Heart right ventricle (tissue), 16 donors: Measurements from ENCODE around the gene SEC24C. TPM values are rescaled to one million over a fixed set of nuclear protein-coding genes. Genes with fewer than 3 reads are reported as not detected.
A peak's percentile ranks its signal among the peaks of the same experiment; 100 is the strongest.

Experiments
- ATAC-seq, 8 donors: fragments of 200-7000 bp; cut with Tn5 transposase; one replicate each; pipeline ENCODE4 v1.9.1; 2020; ENCODE audit warnings: mild to moderate bottlenecking in 8 of 8, moderate library complexity in 8 of 8, moderate number of reproducible peaks in 1 of 8
- DNase-seq, 2 donors: peaks; one replicate each; pipeline ENCODE4 v3.0.0-alpha.2; 2020
- H3K27ac ChIP-seq, 10 donors: fragments of 200-600 bp; sonication (generic) in 2 of 10; one replicate each; pipeline versions ENCODE4 v1.5.0 to v1.8.0; 2020 to 2022; ENCODE audit warnings: mild to moderate bottlenecking in 3 of 10
- H3K27me3 ChIP-seq, 7 donors: fragments of 200-600 bp; one replicate each; pipeline ENCODE4 v1.8.0; 2021 to 2022; ENCODE audit warnings: mild to moderate bottlenecking in 2 of 7
- H3K36me3 ChIP-seq, 9 donors: fragments of 200-600 bp; sonication (generic) in 1 of 9; one replicate each; pipeline versions ENCODE4 v1.5.0 to v1.8.0; 2020 to 2022; ENCODE audit warnings: mild to moderate bottlenecking in 2 of 9
- H3K4me1 ChIP-seq, 9 donors: fragments of 200-600 bp; sonication (generic) in 1 of 9; one replicate each; pipeline versions ENCODE4 v1.5.0 to v1.8.0; 2020 to 2022; ENCODE audit warnings: mild to moderate bottlenecking in 4 of 9
- H3K4me3 ChIP-seq, 10 donors: fragments of 200-600 bp; sonication (generic) in 2 of 10; one replicate each; pipeline versions ENCODE4 v1.5.0 to v1.8.0; 2020 to 2022; ENCODE audit warnings: mild to moderate bottlenecking in 7 of 10, moderate library complexity in 2 of 10
- H3K9me3 ChIP-seq, 11 donors: fragments of 200-600 bp in 10 of 11; sonication (generic) in 2 of 11; one replicate each; pipeline versions ENCODE4 v1.5.0 to v1.8.0; 2013 to 2022; ENCODE audit warnings: mild to moderate bottlenecking in 2 of 11, control low read depth in 1 of 11, moderate library complexity in 1 of 11
- WGBS, 2 donors: extraction: QIAGEN DNeasy Blood & Tissue Kit; methylation state at CpG; one replicate each; pipeline ENCODE4 v1.1.7; 2013; ENCODE audit warnings: inconsistent platforms in 1 of 2; 5-methylcytosine and 5-hydroxymethylcytosine counted together
- intact Hi-C, 10 donors: fragments of 100-400 bp; cut with DNase I; formaldehyde crosslinking; loops; one replicate each; pipeline versions ENCODE4 v1.11.1 to v1.14.2; 2022
- polyA plus RNA-seq, 2 donors: library from polyadenylated mRNA; stranded (reverse); fragments of 200-250 nt; gene quantifications; one replicate each; pipeline ENCODE4 v1.2.3, GENCODE V29; 2013
- total RNA-seq, 10 donors: library from RNA; stranded (reverse); fragmentation: NEBNext Ultra II Directional in 3 of 10; extraction: Animal tissue kit (Norgen Biotek cat#: 25700) in 3 of 10; gene quantifications; one replicate each; pipeline versions ENCODE4 v1.2.1 to v1.2.4, GENCODE V29; 2021 to 2023
- TF ChIP-seq, protein P1 (sequence below), 9 donors: fragments of 200-600 bp; sonication (generic) in 2 of 9; IDR thresholded peaks; one replicate each; pipeline versions ENCODE4 v1.5.0 to v1.8.0; 2021 to 2022; ENCODE audit warnings: antibody characterized with exemption in 9 of 9, mild to moderate bottlenecking in 5 of 9, moderate library complexity in 1 of 9
- donor health status: Arrhythmogenic right ventricular cardiomyopathy.
- donor health status: ischemic (EF 13 %, LVEDD 7.1; RV severe dilation, severe dysfunction).
- donor health status: healthy with polysubstance abuse.
- donor health status: DM: no; HTN: yes; CAD: no.
- donor health status: DM: no; HTN: no; CAD: no.
- donor health status: ischemic (EF 25% LVEDD 6.9; RV normal size, moderate dysfunction).
- donor health status: ischemic (EF 25% LVEDD 5.7; RV mildly dilated, moderate dysfunction).
- donor health status: healthy.
- donor health status: DM: yes; HTN: yes; CAD: no.
- donor health status: Ischemic cardiomyopathy.
- donor health status: ischemic (EF 35%, LVEDD 5.7; RV mildly dilated, moderate dysfunction).
- donor health status: nonischemic (EF 11% LVEDD 7.7; RV severe dilation, severe dysfunction).
- donor health status: DM: yes; HTN: yes; CAD: no.
- donor health status: PGD.
- donor health status: ischemic (EF 29% LVEDD 5.4; RV normal size, mild dysfunction).
- donor health status: nonischemic (EF 23%, LVEDD 6.1; RV moderate dilation, normal function).

Gene SEC24C
- total and polyA plus RNA-seq, 12 donors = 33.4 to 59.7 (median 50.9) TPM

GRCh38 chr10:73780966-73781365, 36.8 kb downstream of the SEC24C start:
- H3K4me3 ChIP-seq = peak overlapping the region; percentile 68 to 95 (median 88)
- H3K4me1 ChIP-seq = peaks cover 4 to 53% (median 42%) of the 10 kb centered on the region in 9 donors
- H3K36me3 ChIP-seq = peaks cover 0 to 45% (median 15%) of the 10 kb centered on the region in 9 donors
- ATAC-seq (no peak), DNase-seq (no peak)
- H3K9me3 ChIP-seq = no peaks in the 10 kb centered on the region
- WGBS, 2 donors = 29 to 35% methylated on average over 11 of the region's 11 CpGs
- intact Hi-C loops = no loop called here
- TF ChIP-seq, protein P1, sequence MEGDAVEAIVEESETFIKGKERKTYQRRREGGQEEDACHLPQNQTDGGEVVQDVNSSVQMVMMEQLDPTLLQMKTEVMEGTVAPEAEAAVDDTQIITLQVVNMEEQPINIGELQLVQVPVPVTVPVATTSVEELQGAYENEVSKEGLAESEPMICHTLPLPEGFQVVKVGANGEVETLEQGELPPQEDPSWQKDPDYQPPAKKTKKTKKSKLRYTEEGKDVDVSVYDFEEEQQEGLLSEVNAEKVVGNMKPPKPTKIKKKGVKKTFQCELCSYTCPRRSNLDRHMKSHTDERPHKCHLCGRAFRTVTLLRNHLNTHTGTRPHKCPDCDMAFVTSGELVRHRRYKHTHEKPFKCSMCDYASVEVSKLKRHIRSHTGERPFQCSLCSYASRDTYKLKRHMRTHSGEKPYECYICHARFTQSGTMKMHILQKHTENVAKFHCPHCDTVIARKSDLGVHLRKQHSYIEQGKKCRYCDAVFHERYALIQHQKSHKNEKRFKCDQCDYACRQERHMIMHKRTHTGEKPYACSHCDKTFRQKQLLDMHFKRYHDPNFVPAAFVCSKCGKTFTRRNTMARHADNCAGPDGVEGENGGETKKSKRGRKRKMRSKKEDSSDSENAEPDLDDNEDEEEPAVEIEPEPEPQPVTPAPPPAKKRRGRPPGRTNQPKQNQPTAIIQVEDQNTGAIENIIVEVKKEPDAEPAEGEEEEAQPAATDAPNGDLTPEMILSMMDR (IDR thresholded peaks at IDR 0.05) = no peak
- peak overlapping the region in 7 of 10 donors; percentile 90 to 95 (median 94) for H3K27ac ChIP-seq
- H3K27me3 ChIP-seq = no peaks in the 10 kb centered on the region

GRCh38 chr10:73781548-73781878, 37.3 kb downstream of the SEC24C start:
- peaks cover 4 to 55% (median 41%) of the 10 kb centered on the region in 9 donors for H3K4me1 ChIP-seq
- peak in 2 of 8 donors; percentile 10 to 15 for ATAC-seq
- peak overlapping the region; percentile 68 to 95 (median 88) for H3K4me3 ChIP-seq
- intact Hi-C loops = no loop called here
- 1% methylated on average over 14 of the region's 14 CpGs for WGBS, 2 donors
- no peaks in the 10 kb centered on the region for H3K27me3 ChIP-seq
- TF ChIP-seq, protein P1 (IDR thresholded peaks at IDR 0.05) = no peak
- H3K36me3 ChIP-seq = peaks cover 0 to 40% (median 11%) of the 10 kb centered on the region in 9 donors
- DNase-seq = no peak
- no peaks in the 10 kb centered on the region for H3K9me3 ChIP-seq
- H3K27ac ChIP-seq = peak overlapping the region; percentile 67 to 95 (median 93)

- intact Hi-C loops = no loop called here
- ATAC-seq (peak; percentile 68 to 82 (median 79)), DNase-seq (peak; percentile 93 to 95)
- H3K9me3 ChIP-seq = no peaks in the 10 kb centered on the region
- 0 to 1% methylated on average over 57 of the region's 57 CpGs for WGBS, 2 donors
- H3K27ac ChIP-seq = peak within 1 kb of the TSS; percentile 67 to 95 (median 93)
- H3K4me1 ChIP-seq = peaks cover 6 to 61% (median 46%) of the 10 kb centered on the region in 9 donors
- peaks cover 0 to 35% (median 11%) of the 10 kb centered on the region in 9 donors for H3K36me3 ChIP-seq
- peak within 1 kb of the TSS; percentile 68 to 95 (median 88) for H3K4me3 ChIP-seq
- no peaks in the 10 kb centered on the region for H3K27me3 ChIP-seq
- TF ChIP-seq, protein P1 (IDR thresholded peaks at IDR 0.05) = peak in 1 of 9 donors; percentile 7
Measured at GRCh38 chr10:73781879-73782748, 37.9 kb downstream of the SEC24C start, which contains the start of gene CHCHD1. Gene CHCHD1, plus strand, starts transcription at chr10:73782048. Its CDS starts 28 bp downstream, at chr10:73782076.

DNA sequence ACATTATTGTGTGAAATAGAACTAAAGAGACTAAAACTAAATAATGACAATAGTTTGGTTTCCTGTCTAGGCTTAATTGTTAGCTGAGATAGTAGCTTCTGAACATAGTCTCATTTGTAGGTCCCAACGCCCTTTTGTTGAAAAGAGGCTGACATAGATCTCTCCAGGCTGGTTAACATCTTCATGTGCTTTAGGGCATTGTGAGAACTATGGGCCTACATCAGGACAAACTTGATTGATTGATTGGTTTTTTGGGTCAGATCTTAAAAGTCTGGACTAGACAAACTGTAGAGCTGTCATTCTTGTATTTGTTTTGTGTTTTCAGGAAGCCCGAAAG, 38.5 kb downstream of the SEC24C start:
- Histone ChIP-seq H3K27me3 (no peaks in the 10 kb centered on the region), H3K36me3 (peaks cover 0 to 30% (median 11%) of the 10 kb centered on the region in 9 donors), H3K27ac (peak overlapping the region in 8 of 10 donors; percentile 90 to 95 (median 94)), H3K4me1 (peaks cover 12 to 66% (median 53%) of the 10 kb centered on the region in 9 donors), H3K9me3 (no peaks in the 10 kb centered on the region), H3K4me3 (peak overlapping the region; percentile 68 to 95 (median 88))
- TF ChIP-seq, protein P1 (IDR thresholded peaks at IDR 0.05) = no peak
- ATAC-seq (no peak), DNase-seq (no peak)
- intact Hi-C loops = no loop called here
- WGBS, 2 donors = 48 to 51% methylated on average over 2 of the region's 2 CpGs
